ENCODE data around the gene TDRD10. TPM values are rescaled to one million over a fixed set of nuclear protein-coding genes. Genes with fewer than 3 reads are reported as not detected.
"Not testable (repeated sequence)": the region's sequence is repeated elsewhere in the genome, so short reads cannot be mapped to it uniquely, and the experiment has no call there.

The TDRD10 gene
- total and polyA plus RNA-seq, 8 donors = 0.13 to 4.7 (median 0.39) TPM

DNA sequence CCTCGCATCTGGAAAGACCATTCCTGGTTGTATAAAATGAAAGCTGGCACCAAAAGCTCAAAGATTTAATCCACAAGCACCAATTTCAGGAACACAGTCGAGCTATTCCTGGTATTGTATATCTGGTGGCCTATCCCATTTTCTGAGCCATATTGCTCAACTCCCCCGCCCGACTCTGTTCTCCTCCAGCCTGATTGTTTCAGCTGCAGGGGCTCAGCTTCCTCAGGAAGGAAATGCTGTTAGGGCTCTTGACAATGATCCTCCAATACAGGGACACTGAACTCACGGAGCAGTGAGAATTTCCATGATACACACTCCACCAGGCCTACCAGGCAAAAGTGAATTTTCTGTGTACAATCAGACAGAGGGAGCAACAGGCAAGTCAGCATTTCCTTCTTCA, 16.9 kb upstream of the TDRD10 start:
- no peaks in the 10 kb centered on the region for H3K27me3 ChIP-seq
- H3K4me3 ChIP-seq = no peak overlapping the region
- DNase-seq (no peak), FAIRE-seq (no peak), ATAC-seq (peak in 2 of 4 donors; percentile 19 to 37)
- H3K36me3 ChIP-seq = no peaks in the 10 kb centered on the region
- intact Hi-C loops (cut with DNase I) = no loop called here
- H3K27ac ChIP-seq = no peak overlapping the region
- WGBS, 2 donors = 81 to 83% methylated on average over 5 of the region's 5 CpGs
- H3K4me1 ChIP-seq = no peaks in the 10 kb centered on the region
- no peaks in the 10 kb centered on the region for H3K9me3 ChIP-seq
- TF ChIP-seq, protein P1, sequence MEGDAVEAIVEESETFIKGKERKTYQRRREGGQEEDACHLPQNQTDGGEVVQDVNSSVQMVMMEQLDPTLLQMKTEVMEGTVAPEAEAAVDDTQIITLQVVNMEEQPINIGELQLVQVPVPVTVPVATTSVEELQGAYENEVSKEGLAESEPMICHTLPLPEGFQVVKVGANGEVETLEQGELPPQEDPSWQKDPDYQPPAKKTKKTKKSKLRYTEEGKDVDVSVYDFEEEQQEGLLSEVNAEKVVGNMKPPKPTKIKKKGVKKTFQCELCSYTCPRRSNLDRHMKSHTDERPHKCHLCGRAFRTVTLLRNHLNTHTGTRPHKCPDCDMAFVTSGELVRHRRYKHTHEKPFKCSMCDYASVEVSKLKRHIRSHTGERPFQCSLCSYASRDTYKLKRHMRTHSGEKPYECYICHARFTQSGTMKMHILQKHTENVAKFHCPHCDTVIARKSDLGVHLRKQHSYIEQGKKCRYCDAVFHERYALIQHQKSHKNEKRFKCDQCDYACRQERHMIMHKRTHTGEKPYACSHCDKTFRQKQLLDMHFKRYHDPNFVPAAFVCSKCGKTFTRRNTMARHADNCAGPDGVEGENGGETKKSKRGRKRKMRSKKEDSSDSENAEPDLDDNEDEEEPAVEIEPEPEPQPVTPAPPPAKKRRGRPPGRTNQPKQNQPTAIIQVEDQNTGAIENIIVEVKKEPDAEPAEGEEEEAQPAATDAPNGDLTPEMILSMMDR (IDR thresholded peaks at IDR 0.05) = no peak

DNA sequence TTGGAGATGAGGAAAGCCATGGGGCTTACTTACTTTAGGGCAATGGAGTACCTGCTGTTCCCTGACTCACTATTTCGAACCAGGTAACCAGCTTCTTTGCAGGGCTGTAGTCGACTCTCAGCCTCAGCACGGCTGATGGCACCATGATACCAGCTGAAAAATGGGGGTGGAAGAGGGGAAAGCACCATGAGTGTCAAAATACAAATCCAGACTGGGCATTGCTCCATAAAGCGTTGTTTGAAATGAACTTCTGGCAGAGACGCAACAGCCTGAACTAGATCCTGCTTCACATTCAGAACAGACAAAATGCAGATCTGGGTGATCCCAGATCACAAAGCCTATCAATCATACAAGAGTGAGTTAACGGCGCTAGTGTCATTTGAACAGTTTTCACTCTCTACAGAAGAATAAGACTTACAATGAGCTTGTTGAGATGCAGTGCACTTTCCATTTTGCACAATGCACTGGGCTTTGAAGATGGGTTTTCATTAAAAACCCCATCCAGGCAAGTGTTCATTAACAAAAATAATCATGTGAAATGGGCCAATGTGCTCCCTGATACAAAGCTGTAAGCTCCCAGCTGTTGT, 16.0 kb upstream of the TDRD10 start:
- 60 to 67% methylated on average over 7 of the region's 7 CpGs for WGBS, 2 donors
- FAIRE-seq (no peak), ATAC-seq (no peak), DNase-seq (no peak)
- H3K36me3 ChIP-seq = no peaks in the 10 kb centered on the region
- no peaks in the 10 kb centered on the region for H3K9me3 ChIP-seq
- no peak overlapping the region for H3K27ac ChIP-seq
- TF ChIP-seq, protein P1 (IDR thresholded peaks at IDR 0.05) = no peak
- H3K4me1 ChIP-seq = no peaks in the 10 kb centered on the region
- no peaks in the 10 kb centered on the region for H3K27me3 ChIP-seq
- intact Hi-C loops (cut with DNase I) = no loop called here
- no peak overlapping the region for H3K4me3 ChIP-seq

DNA sequence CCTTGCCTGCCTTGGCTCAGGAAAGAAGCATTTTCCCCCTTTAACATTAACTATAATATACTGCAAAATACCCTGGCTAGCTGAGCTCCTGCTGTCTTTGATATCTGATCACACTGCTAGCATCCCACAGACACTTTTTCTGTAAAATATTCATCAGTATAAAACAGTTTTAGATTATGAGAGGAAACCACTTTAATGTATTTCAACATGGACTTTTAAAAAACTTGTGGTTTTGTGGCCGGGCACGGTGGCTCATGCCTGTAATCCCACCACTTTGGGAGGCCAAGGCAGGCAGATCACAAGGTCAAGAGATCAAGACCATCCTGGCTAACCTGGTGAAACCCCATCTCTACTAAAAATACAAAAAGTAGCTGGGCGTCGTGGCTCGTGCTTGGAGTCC, 15.3 kb upstream of the TDRD10 start:
- H3K9me3 ChIP-seq; DNase-seq; H3K4me1 ChIP-seq; H3K27me3 ChIP-seq; ATAC-seq; H3K4me3 ChIP-seq; FAIRE-seq; intact Hi-C loops (cut with DNase I); H3K27ac ChIP-seq; H3K36me3 ChIP-seq: not testable (repeated sequence)
- 65 to 71% methylated on average over 5 of the region's 5 CpGs for WGBS, 2 donors

DNA sequence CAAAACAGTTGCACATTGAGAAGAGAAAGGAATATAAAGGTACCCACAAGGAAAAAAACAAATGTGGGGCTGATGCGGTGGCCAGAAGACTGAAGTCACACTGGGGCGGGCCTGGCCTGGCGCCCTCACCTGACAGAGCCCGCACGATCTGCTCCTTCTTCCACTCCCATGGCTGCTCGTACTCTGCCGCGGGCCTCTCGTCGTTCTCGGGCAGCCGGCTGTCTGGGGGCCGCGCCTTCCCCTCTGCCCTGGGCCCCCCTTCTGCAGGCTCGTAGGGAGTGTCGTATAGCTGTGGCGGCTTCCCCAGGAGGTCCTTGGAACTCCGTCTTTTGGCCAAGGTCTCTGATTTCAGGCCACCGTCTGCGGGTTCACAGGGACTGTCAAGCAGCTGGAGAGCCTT, 13.1 kb upstream of the TDRD10 start:
- no peak for DNase-seq
- 58 to 66% methylated on average over 20 of the region's 20 CpGs for WGBS, 2 donors
- Histone ChIP-seq H3K27me3 (no peaks in the 10 kb centered on the region), H3K9me3 (no peaks in the 10 kb centered on the region), H3K4me3 (no peak overlapping the region), H3K27ac (no peak overlapping the region), H3K4me1 (no peaks in the 10 kb centered on the region), H3K36me3 (no peaks in the 10 kb centered on the region)
- intact Hi-C loops (cut with DNase I) = no loop called here
- FAIRE-seq = no peak
- TF ChIP-seq, protein P1 (IDR thresholded peaks at IDR 0.05) = no peak
- no peak for ATAC-seq

DNA sequence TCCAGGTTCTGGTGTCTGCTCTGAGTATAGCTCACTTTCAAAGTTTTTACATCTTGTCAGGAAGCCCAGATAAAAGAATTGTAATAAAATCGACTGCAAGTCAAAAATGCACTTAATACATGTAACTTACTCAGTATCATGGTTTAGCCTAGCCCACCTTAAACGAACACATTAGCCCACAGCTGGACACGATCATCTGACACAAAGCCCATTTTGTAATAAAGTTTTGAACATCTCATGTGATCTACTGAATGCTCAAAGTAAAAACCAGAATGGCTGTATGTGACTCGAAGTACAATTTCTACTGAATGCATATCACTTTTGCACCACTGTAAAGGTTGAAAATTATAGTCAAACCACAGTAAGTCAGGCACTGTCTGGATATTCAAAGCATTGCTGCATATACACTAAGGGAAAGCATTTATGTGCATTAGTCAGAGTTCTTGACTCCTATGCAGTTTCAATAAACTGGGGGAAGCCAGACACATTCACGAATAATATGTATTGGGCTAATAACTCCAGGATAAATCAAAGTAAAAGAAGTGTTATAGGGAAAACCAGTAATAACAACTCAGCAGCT, 12.2 kb upstream of the TDRD10 start:
- no peak for FAIRE-seq
- no peak overlapping the region for H3K27ac ChIP-seq
- no peak for ATAC-seq
- DNase-seq = no peak
- H3K27me3 ChIP-seq = no peaks in the 10 kb centered on the region
- no peaks in the 10 kb centered on the region for H3K9me3 ChIP-seq
- no peaks in the 10 kb centered on the region for H3K4me1 ChIP-seq
- no peaks in the 10 kb centered on the region for H3K36me3 ChIP-seq
- WGBS, 2 donors = 59 to 66% methylated on average over 5 of the region's 5 CpGs
- H3K4me3 ChIP-seq = no peak overlapping the region
- intact Hi-C loops (cut with DNase I) = no loop called here
- TF ChIP-seq, protein P1 (IDR thresholded peaks at IDR 0.05) = no peak

Data from pancreas (tissue), 10 donors.